ENCODE data around the gene CCL28.

Gene CCL28

DNA sequence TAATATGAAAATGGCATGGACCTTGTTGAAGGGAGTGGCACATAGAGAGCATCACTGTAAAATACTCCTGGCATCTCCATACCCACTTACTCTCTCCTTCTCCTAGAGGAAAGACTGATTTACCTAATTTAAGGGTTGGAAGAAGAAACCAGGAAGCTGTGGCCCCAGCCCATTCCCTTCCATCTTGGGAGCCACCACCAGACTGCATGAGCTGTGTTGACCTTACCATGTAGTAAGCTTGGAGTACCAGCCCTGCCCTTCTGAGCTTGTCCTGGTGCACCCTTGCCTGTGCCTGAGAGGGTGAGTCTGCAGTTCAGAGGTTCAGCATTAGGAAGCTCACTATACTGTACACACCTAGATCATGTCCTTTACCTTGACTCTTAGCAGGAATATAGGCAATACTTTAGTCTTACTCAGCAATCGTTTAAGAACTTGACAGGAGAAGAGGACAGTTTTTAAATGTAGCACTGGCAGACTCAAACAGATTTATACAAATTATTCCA lies 63.3 kb downstream of the CCL28 start:
- DNase-seq (ENCODE audit: low read depth): no peak
- TF ChIP-seq, protein P1, sequence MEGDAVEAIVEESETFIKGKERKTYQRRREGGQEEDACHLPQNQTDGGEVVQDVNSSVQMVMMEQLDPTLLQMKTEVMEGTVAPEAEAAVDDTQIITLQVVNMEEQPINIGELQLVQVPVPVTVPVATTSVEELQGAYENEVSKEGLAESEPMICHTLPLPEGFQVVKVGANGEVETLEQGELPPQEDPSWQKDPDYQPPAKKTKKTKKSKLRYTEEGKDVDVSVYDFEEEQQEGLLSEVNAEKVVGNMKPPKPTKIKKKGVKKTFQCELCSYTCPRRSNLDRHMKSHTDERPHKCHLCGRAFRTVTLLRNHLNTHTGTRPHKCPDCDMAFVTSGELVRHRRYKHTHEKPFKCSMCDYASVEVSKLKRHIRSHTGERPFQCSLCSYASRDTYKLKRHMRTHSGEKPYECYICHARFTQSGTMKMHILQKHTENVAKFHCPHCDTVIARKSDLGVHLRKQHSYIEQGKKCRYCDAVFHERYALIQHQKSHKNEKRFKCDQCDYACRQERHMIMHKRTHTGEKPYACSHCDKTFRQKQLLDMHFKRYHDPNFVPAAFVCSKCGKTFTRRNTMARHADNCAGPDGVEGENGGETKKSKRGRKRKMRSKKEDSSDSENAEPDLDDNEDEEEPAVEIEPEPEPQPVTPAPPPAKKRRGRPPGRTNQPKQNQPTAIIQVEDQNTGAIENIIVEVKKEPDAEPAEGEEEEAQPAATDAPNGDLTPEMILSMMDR (IDR thresholded peaks at IDR 0.05; ENCODE audit: insufficient read depth, low read depth, low read length, missing control alignments): no peak
- no peak overlapping the region for H3K4me3 ChIP-seq (ENCODE audit: low read length)

DNA sequence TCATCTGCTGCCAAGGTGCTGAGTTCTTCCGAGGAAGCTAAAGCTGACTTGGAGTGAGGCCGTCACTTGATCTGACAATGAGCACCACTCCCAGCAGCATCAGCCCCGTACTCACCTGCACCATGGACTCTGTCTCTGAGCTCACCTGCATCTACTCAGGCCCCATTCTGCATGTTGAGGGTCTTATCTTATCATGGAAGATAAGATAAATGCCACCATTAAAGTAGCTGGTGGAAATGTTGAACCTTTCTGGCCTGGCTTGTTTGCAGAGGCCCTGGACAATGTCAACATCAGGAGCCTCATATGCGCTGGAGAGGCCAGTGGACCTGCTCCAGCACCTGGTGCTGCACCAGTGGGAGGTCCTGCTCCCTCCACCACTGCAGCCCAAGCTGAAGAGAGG lies 64.0 kb downstream of the CCL28 start:
- DNase-seq (ENCODE audit: low read depth): no peak
- TF ChIP-seq, protein P1 (IDR thresholded peaks at IDR 0.05; ENCODE audit: insufficient read depth, low read depth, low read length, missing control alignments): no peak
- H3K4me3 ChIP-seq (ENCODE audit: low read length): no peak overlapping the region

DNA sequence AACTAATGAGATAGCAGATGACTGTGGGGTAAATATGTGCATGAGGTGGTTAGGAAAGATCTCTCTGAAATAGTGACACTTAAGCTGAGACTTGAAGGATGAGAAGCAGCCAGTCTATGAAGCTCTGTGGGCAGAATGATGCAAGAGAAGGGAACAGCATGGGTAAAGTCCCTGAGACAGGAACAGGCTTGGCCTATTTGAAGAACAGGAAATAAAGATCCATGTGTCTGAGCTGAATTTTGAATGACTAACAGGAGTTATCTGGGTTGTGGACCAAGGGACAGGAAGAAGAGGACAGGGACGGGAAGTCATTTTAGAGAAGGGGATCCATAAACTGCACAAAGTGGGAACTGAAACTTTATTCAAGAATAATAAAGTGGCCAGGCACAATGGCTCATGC lies 73.3 kb downstream of the CCL28 start:
- TF ChIP-seq, protein P1 (IDR thresholded peaks at IDR 0.05; ENCODE audit: insufficient read depth, low read depth, low read length, missing control alignments): no peak
- DNase-seq (ENCODE audit: low read depth): peak; percentile 57
- no peak overlapping the region for H3K4me3 ChIP-seq (ENCODE audit: low read length)

DNA sequence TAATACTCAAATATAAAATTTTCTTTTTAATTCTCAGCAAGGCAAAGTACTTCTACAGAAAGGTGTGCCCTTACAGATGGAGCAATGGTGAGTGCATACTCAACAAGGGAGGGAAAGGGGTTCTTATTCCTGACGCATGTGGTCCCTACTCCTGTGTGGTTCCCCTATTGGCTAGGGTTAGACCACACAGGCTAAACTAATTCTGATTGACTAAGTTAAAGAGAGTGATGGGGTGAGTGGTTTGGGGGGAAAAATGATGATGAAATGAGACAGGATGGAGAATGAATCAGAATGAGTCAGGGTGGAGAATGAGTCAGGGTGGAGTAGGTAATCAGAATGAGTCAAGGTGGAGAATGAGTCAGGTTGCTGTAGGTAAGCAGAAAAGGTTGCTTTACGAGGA lies 76.0 kb downstream of the CCL28 start:
- DNase-seq (ENCODE audit: low read depth): peak; percentile 80
- TF ChIP-seq, protein P1 (IDR thresholded peaks at IDR 0.05; ENCODE audit: insufficient read depth, low read depth, low read length, missing control alignments): no peak
- no peak overlapping the region for H3K4me3 ChIP-seq (ENCODE audit: low read length)

DNA sequence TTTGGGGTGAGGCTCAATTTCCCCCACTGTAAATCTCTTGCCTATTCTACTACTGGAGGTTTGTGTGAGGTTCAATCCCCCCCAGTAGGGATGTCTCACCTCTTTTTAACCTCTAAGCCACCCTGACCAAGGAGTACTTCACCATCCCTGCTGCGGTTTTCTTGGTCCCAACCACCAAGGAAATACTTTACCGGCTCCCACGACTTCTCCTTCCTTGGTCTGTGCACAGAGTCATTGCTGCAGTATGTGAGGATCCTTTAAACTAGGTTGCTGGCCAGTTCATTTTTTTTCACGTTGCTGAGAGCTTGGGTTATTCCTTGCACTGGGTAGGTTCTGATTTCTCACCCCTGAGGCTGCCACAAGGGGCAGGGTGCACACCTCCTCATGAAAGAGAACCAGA lies 76.5 kb downstream of the CCL28 start:
- TF ChIP-seq, protein P1 (IDR thresholded peaks at IDR 0.05; ENCODE audit: insufficient read depth, low read depth, low read length, missing control alignments): no peak
- H3K4me3 ChIP-seq (ENCODE audit: low read length): no peak overlapping the region
- DNase-seq (ENCODE audit: low read depth): no peak

DNA sequence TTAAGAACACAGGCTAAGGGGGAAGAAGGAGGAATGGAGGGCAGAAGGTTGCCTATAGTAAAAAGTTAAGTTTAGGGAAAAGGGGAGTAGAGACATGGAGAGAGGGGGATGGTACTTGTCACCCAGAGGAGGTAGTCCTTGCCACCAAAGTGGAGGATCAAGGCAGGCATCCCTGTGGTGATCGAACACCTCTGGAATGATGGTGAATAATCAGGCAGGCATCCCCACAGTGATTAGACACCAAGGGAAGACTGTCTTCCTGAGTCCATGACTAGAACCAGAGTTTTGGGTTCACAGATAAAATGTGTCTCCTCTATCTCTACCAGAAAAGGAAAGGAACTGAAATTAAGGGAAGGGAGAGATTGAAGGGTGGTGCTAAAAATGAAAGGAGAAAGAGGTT lies 79.8 kb downstream of the CCL28 start:
- H3K4me3 ChIP-seq (ENCODE audit: low read length): no peak overlapping the region
- TF ChIP-seq, protein P1 (IDR thresholded peaks at IDR 0.05; ENCODE audit: insufficient read depth, low read depth, low read length, missing control alignments): no peak
- DNase-seq (ENCODE audit: low read depth): peak; percentile 34

All from epithelial cell of esophagus (primary cell).